ENCODE data around the gene OR2AT4.

The OR2AT4 gene

DNA sequence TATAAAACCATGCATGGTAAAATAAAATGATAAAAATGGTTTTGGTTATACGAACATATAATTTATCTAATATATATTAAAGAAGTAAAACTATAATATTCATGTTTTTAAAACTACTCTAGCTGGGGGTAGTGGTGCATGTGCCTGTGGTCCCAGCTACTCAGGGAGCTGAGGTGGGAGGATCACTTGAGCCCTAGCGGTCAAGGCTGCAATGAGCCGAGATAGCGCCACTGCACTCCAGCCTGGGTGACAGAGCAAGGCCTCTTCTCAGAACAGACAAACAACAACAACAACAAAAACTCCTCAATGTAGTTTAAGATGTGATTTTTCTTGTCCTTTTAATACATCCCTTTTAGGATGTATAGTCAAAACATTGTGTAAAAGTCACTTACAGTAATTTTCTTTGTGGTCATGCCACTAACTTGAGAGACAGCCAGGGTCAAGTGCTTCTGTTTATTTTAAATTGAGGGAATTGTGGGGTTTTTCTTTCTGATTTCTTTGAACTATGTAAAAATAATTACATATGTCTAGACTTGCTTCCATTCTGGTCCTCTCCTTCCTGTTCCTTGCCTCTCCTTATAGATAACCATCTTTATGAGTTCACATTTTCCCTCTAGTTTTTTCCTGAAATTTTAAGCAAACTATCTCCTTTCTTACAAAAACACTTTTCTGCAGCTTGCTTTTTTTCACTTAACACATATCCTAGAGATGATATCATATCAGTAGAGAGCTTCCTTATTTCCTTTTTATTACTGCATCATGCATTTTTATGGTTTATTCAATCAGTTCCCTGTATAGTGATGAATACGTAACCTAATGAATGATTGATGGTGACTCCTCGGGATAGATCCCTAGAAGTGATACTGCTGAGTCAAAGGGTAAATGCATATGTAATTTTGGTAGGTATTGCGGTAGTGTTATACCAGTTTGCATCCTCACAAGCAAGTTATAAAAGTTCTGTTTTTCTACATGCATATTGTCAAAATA is 9.1 kb downstream of the OR2AT4 start:
- Histone ChIP-seq H3K4me3 (ENCODE audit: low read length in 2 of 2) (no peak overlapping the region), H3K36me3 (ENCODE audit: control insufficient read depth in 2 of 2, insufficient read depth in 2 of 2, low read length in 2 of 2) (no peaks in the 10 kb centered on the region), H3K9ac (ENCODE audit: low read depth in 1 of 2, low read length in 2 of 2) (no peak overlapping the region), H3K27me3 (ENCODE audit: control insufficient read depth in 2 of 2, insufficient read depth in 2 of 2, low read length in 2 of 2) (no peaks in the 10 kb centered on the region), H3K4me1 (ENCODE audit: control insufficient read depth in 2 of 2, insufficient read depth in 2 of 2, low read length in 2 of 2) (no peaks in the 10 kb centered on the region), H3K27ac (ENCODE audit: low read depth in 2 of 2, low read length in 2 of 2) (no peak overlapping the region), H3K9me3 (ENCODE audit: control insufficient read depth in 2 of 2, low read length in 2 of 2) (peaks cover 0 to 4% of the 10 kb centered on the region in 2 donors)

- Histone ChIP-seq H3K9ac (ENCODE audit: low read depth in 1 of 2, low read length in 2 of 2) (no peak overlapping the region), H3K4me3 (ENCODE audit: low read length in 2 of 2) (no peak overlapping the region), H3K9me3 (ENCODE audit: control insufficient read depth in 2 of 2, low read length in 2 of 2) (no peaks in the 10 kb centered on the region), H3K36me3 (ENCODE audit: control insufficient read depth in 2 of 2, insufficient read depth in 2 of 2, low read length in 2 of 2) (no peaks in the 10 kb centered on the region), H3K4me1 (ENCODE audit: control insufficient read depth in 2 of 2, insufficient read depth in 2 of 2, low read length in 2 of 2) (no peaks in the 10 kb centered on the region), H3K27ac (ENCODE audit: low read depth in 2 of 2, low read length in 2 of 2) (no peak overlapping the region), H3K27me3 (ENCODE audit: control insufficient read depth in 2 of 2, insufficient read depth in 2 of 2, low read length in 2 of 2) (no peaks in the 10 kb centered on the region)
Observed at GRCh38 chr11:75084883-75085282, 11.8 kb downstream of the OR2AT4 start.

DNA sequence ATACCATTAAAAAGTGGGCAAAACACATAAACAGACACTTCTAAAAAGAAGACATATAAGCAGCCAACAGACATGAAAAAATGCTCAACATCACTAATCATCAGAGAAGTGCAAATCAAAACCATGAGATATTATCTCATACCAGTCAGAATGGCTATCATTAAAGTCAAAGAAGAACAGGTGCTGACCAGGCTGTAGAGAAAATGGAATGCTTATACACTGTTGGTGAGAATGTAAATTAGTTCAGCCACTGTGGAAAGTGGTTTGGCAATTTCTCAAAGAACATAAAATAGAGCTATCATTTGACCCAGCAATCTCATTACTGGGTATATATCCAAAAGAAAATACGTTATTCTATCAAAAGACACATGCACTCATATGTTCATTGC is 13.5 kb downstream of the OR2AT4 start:
- Histone ChIP-seq H3K4me1 (ENCODE audit: control insufficient read depth in 2 of 2, insufficient read depth in 2 of 2, low read length in 2 of 2) (no peaks in the 10 kb centered on the region), H3K4me3 (ENCODE audit: low read length in 2 of 2) (no peak overlapping the region), H3K27ac (ENCODE audit: low read depth in 2 of 2, low read length in 2 of 2) (no peak overlapping the region), H3K27me3 (ENCODE audit: control insufficient read depth in 2 of 2, insufficient read depth in 2 of 2, low read length in 2 of 2) (no peaks in the 10 kb centered on the region), H3K9ac (ENCODE audit: low read depth in 1 of 2, low read length in 2 of 2) (no peak overlapping the region), H3K36me3 (ENCODE audit: control insufficient read depth in 2 of 2, insufficient read depth in 2 of 2, low read length in 2 of 2) (no peaks in the 10 kb centered on the region), H3K9me3 (ENCODE audit: control insufficient read depth in 2 of 2, low read length in 2 of 2) (no peaks in the 10 kb centered on the region)

GRCh38 chr11:75082601-75083216 is 14.0 kb downstream of the OR2AT4 start:
- no peak overlapping the region for H3K4me3 ChIP-seq (ENCODE audit: low read length in 2 of 2)
- no peaks in the 10 kb centered on the region for H3K27me3 ChIP-seq (ENCODE audit: control insufficient read depth in 2 of 2, insufficient read depth in 2 of 2, low read length in 2 of 2)
- no peak overlapping the region for H3K27ac ChIP-seq (ENCODE audit: low read depth in 2 of 2, low read length in 2 of 2)
- no peak overlapping the region for H3K9ac ChIP-seq (ENCODE audit: low read depth in 1 of 2, low read length in 2 of 2)
- no peaks in the 10 kb centered on the region for H3K4me1 ChIP-seq (ENCODE audit: control insufficient read depth in 2 of 2, insufficient read depth in 2 of 2, low read length in 2 of 2)
- no peaks in the 10 kb centered on the region for H3K36me3 ChIP-seq (ENCODE audit: control insufficient read depth in 2 of 2, insufficient read depth in 2 of 2, low read length in 2 of 2)
- H3K9me3 ChIP-seq (ENCODE audit: control insufficient read depth in 2 of 2, low read length in 2 of 2): no peaks in the 10 kb centered on the region

DNA sequence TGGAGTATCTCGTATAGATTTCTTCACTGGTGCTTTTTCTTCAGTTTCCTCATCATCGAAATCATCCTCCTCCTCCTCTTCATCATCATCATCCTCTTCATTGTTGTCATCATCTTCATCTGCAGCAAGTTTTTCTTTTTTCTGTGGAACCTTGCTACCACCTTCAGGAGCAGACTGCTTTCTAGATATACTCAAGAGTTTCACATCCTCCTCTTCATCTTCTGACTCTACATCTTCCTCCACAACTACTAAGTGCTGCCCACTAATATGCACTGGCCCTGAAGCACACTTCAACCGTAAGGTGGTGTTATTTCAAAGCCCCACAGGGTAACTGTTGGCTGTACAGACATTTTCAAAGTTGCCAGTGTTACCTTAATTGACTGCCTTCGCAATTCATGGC is 17.1 kb downstream of the OR2AT4 start:
- H3K9me3 ChIP-seq (ENCODE audit: control insufficient read depth in 2 of 2, low read length in 2 of 2): no peaks in the 10 kb centered on the region
- no peaks in the 10 kb centered on the region for H3K36me3 ChIP-seq (ENCODE audit: control insufficient read depth in 2 of 2, insufficient read depth in 2 of 2, low read length in 2 of 2)
- no peak overlapping the region for H3K27ac ChIP-seq (ENCODE audit: low read depth in 2 of 2, low read length in 2 of 2)
- H3K4me3 ChIP-seq (ENCODE audit: low read length in 2 of 2): no peak overlapping the region
- no peak overlapping the region for H3K9ac ChIP-seq (ENCODE audit: low read depth in 1 of 2, low read length in 2 of 2)
- H3K27me3 ChIP-seq (ENCODE audit: control insufficient read depth in 2 of 2, insufficient read depth in 2 of 2, low read length in 2 of 2): no peaks in the 10 kb centered on the region
- no peaks in the 10 kb centered on the region for H3K4me1 ChIP-seq (ENCODE audit: control insufficient read depth in 2 of 2, insufficient read depth in 2 of 2, low read length in 2 of 2)

- H3K4me3 ChIP-seq (ENCODE audit: low read length in 2 of 2): no peak overlapping the region
- H3K36me3 ChIP-seq (ENCODE audit: control insufficient read depth in 2 of 2, insufficient read depth in 2 of 2, low read length in 2 of 2): no peaks in the 10 kb centered on the region
- no peaks in the 10 kb centered on the region for H3K4me1 ChIP-seq (ENCODE audit: control insufficient read depth in 2 of 2, insufficient read depth in 2 of 2, low read length in 2 of 2)
- H3K9me3 ChIP-seq (ENCODE audit: control insufficient read depth in 2 of 2, low read length in 2 of 2): no peaks in the 10 kb centered on the region
- no peak overlapping the region for H3K9ac ChIP-seq (ENCODE audit: low read depth in 1 of 2, low read length in 2 of 2)
- no peak overlapping the region for H3K27ac ChIP-seq (ENCODE audit: low read depth in 2 of 2, low read length in 2 of 2)
- no peaks in the 10 kb centered on the region for H3K27me3 ChIP-seq (ENCODE audit: control insufficient read depth in 2 of 2, insufficient read depth in 2 of 2, low read length in 2 of 2)
Observed at GRCh38 chr11:75078233-75078632, 18.4 kb downstream of the OR2AT4 start.

- Histone ChIP-seq H3K9me3 (ENCODE audit: control insufficient read depth in 2 of 2, low read length in 2 of 2) (no peaks in the 10 kb centered on the region), H3K4me3 (ENCODE audit: low read length in 2 of 2) (no peak overlapping the region), H3K27me3 (ENCODE audit: control insufficient read depth in 2 of 2, insufficient read depth in 2 of 2, low read length in 2 of 2) (no peaks in the 10 kb centered on the region), H3K27ac (ENCODE audit: low read depth in 2 of 2, low read length in 2 of 2) (no peak overlapping the region), H3K36me3 (ENCODE audit: control insufficient read depth in 2 of 2, insufficient read depth in 2 of 2, low read length in 2 of 2) (no peaks in the 10 kb centered on the region), H3K4me1 (ENCODE audit: control insufficient read depth in 2 of 2, insufficient read depth in 2 of 2, low read length in 2 of 2) (no peaks in the 10 kb centered on the region), H3K9ac (ENCODE audit: low read depth in 1 of 2, low read length in 2 of 2) (no peak overlapping the region)
Observed at GRCh38 chr11:75077316-75077715, 19.4 kb downstream of the OR2AT4 start.

GRCh38 chr11:75076671-75077070 is 20.0 kb downstream of the OR2AT4 start:
- Histone ChIP-seq H3K36me3 (ENCODE audit: control insufficient read depth in 2 of 2, insufficient read depth in 2 of 2, low read length in 2 of 2) (no peaks in the 10 kb centered on the region), H3K4me1 (ENCODE audit: control insufficient read depth in 2 of 2, insufficient read depth in 2 of 2, low read length in 2 of 2) (no peaks in the 10 kb centered on the region), H3K27ac (ENCODE audit: low read depth in 2 of 2, low read length in 2 of 2) (no peak overlapping the region), H3K9me3 (ENCODE audit: control insufficient read depth in 2 of 2, low read length in 2 of 2) (no peaks in the 10 kb centered on the region), H3K9ac (ENCODE audit: low read depth in 1 of 2, low read length in 2 of 2) (no peak overlapping the region), H3K27me3 (ENCODE audit: control insufficient read depth in 2 of 2, insufficient read depth in 2 of 2, low read length in 2 of 2) (no peaks in the 10 kb centered on the region), H3K4me3 (ENCODE audit: low read length in 2 of 2) (no peak overlapping the region)

- no peaks in the 10 kb centered on the region for H3K4me1 ChIP-seq (ENCODE audit: control insufficient read depth in 2 of 2, insufficient read depth in 2 of 2, low read length in 2 of 2)
- H3K9me3 ChIP-seq (ENCODE audit: control insufficient read depth in 2 of 2, low read length in 2 of 2): no peaks in the 10 kb centered on the region
- H3K27me3 ChIP-seq (ENCODE audit: control insufficient read depth in 2 of 2, insufficient read depth in 2 of 2, low read length in 2 of 2): no peaks in the 10 kb centered on the region
- H3K27ac ChIP-seq (ENCODE audit: low read depth in 2 of 2, low read length in 2 of 2): no peak overlapping the region
- H3K4me3 ChIP-seq (ENCODE audit: low read length in 2 of 2): no peak overlapping the region
- no peak overlapping the region for H3K9ac ChIP-seq (ENCODE audit: low read depth in 1 of 2, low read length in 2 of 2)
- H3K36me3 ChIP-seq (ENCODE audit: control insufficient read depth in 2 of 2, insufficient read depth in 2 of 2, low read length in 2 of 2): no peaks in the 10 kb centered on the region
Observed at GRCh38 chr11:75073459-75074190, 23.1 kb downstream of the OR2AT4 start.

DNA sequence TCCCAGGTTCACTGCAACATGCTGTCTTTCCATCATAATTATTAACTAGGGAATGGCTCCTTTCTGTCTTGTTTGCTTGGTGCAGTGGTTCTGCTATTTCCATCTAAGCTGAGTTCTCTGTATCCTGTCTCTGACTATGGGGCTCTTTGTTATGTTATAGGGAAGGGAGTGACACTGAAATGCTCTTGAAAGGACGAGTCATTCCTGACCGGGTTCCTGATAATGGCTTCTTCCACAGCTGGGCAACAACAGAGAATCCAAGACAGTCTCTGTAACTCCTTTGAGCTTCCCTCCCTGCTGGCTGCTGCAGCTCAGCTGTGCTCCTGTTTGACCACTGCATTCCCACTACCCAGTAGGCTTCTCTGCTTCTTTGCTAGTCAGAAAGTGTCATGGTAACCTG is 24.1 kb downstream of the OR2AT4 start:
- H3K4me1 ChIP-seq (ENCODE audit: control insufficient read depth in 2 of 2, insufficient read depth in 2 of 2, low read length in 2 of 2): no peaks in the 10 kb centered on the region
- H3K9ac ChIP-seq (ENCODE audit: low read depth in 1 of 2, low read length in 2 of 2): no peak overlapping the region
- H3K9me3 ChIP-seq (ENCODE audit: control insufficient read depth in 2 of 2, low read length in 2 of 2): no peaks in the 10 kb centered on the region
- H3K36me3 ChIP-seq (ENCODE audit: control insufficient read depth in 2 of 2, insufficient read depth in 2 of 2, low read length in 2 of 2): no peaks in the 10 kb centered on the region
- H3K4me3 ChIP-seq (ENCODE audit: low read length in 2 of 2): no peak overlapping the region
- no peak overlapping the region for H3K27ac ChIP-seq (ENCODE audit: low read depth in 2 of 2, low read length in 2 of 2)
- no peaks in the 10 kb centered on the region for H3K27me3 ChIP-seq (ENCODE audit: control insufficient read depth in 2 of 2, insufficient read depth in 2 of 2, low read length in 2 of 2)

Measured in mucosa of rectum (tissue), 2 donors.